Measurements from ENCODE around the gene TBC1D10B.
A peak's percentile ranks its signal among the peaks of the same experiment; 100 is the strongest.
"Not testable (repeated sequence)": the region's sequence is repeated elsewhere in the genome, so short reads cannot be mapped to it uniquely, and the experiment has no call there.

Gene TBC1D10B

DNA sequence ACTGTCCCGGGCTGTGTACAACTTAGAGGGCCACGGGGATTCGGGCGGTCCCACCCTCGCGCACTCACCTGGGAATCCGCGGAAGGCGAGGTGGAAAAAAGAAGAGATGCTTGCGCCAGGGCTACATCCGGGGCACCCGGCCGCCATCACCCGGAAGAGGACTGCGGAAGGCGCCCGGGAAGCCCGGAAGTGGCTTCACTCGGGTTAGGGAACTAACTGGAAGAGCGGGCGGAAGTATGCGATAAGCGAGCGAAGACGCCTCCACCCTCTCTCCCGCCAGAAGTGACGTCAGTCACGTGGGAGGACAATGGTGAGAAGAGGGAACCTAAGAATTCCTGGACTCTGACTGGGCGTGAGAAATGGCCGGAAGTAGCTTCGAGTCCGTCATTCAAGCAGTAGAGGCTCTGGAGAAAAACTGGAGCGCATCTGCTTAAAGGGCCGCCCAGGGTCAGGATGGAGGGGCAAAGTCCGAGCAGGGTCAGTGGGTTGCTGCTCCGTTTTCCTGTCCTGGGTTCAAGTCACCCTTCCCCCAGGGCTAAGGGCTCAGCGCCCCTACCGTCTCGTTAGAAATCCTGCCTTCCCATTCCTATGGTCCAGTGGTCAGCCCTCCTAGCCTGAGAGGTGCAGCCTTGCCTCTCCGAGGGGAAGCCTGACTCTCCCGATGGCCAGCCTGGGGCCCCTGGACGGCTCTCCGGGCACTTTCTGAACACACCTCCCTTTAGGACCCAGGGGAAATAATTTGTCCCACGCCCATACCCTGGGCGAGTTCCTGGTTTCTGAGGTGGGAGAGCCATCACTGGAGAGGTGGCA, 14.9 kb downstream of the TBC1D10B start, which contains the start of gene CD2BP2:
CD2BP2 (minus strand) TSS at position 165 of the 810 bp plus-strand sequence. CDS start 627 bp downstream, outside the sequence.
- DNase-seq (ENCODE audit: low read depth): peak; percentile 75

DNA sequence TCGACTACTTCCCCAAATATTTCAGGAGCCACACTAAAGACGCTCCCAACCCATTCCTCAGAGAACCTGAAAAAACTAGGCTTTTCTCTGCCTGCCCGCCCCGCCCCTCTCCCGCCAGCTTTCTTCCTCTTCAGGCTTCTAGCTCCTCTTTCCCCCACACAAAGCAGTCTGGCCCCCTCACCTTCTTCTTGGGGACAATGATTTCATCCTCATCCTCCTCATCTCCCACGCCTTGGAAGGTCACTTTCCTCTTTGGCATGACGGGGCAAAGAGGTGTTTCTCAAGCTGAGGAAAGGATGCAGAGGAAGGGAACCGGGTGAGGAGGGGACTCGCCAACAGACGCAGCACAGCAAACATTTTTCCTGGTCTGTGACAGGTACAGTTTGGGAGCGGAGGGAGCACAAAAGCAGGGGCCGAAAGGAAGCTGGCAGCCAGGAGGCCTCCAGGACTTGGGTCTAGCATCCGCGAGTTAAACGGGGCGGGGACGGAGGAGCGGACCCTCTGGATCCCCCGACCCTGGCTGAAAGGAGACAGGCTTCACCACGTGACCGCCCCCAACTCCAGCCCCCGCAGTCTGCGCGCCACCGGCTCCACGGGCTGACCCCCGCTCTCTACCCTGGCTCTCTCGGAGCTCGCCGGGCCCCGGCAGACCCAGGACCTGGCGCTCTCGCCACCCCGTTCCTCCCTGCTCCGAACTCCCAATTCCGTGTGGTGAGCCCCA, 15.7 kb downstream of the TBC1D10B start:
- DNase-seq (ENCODE audit: low read depth): no peak

GRCh38 chr16:30353438-30354129, 16.7 kb downstream of the TBC1D10B start:
- no peak for DNase-seq (ENCODE audit: low read depth)

DNA sequence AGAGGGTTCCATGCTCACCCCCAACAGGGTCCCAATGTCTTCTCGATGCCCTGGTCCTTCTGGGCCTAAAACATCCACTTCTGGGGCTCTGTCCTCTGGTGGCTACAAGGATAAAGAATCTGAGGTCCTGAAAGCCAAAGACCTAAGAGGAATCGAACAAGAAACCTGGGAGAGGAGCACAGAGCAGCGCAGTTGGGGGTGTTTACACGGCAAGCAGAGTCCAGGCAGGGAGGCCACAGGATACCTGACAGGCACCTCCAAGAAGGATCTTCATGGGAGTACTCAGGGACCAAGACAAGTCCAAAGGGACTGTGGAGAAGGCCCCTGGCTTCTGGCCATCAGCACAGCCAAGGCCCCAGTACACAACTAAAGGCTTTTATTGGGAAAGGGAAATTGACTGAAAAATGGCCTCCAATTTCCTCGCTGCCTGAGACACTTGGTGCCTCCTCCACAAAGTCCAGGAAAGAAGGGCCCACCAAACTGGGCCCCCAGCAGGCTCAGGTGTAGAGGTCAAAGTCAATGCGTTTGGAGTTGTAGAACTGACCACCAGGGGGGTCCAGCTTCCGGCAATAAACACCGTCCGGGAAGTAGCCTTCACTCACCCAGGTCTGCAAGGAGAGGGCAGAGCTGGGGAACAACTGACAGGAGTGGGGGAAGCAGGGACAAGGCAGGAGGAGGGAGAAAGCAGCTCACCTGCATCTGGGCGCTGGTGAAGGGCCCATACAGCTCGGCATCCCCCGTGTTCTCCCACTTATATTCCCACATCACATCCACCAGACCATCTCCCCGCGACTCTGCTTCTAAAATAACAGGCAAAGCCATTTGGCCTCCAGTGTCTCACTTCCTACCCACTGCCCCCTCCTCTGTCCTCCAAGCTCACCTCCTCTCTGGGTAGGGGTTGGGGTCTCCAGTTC, 17.5 kb downstream of the TBC1D10B start:
- no peak for DNase-seq (ENCODE audit: low read depth)

GRCh38 chr16:30351586-30352419, 18.5 kb downstream of the TBC1D10B start:
- DNase-seq (ENCODE audit: low read depth): no peak

DNA sequence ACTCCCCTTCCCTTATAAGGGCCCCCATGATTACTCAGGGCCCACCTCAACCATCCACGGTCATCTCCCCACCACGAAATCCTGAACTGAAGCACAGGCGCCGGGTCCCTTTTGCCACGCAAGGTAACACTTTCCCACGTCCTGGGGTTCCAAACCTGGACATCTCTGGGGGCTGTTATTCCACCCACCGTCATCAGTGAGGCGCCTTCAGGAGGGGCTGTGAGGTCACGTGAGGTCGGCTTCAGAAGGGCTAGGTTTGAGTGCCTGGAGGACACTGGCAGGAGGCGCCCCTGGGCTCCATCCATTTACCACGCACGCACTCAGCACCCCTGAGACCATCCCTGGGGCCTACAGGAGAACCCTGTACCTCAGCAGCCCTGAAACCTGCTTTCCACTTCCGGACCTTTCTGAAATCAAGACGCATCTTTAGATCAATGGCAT, 19.3 kb downstream of the TBC1D10B start:
- DNase-seq (ENCODE audit: low read depth): no peak

- no peak for DNase-seq (ENCODE audit: low read depth)
Observed at GRCh38 chr16:30350134-30350871, 20.0 kb downstream of the TBC1D10B start.

DNA sequence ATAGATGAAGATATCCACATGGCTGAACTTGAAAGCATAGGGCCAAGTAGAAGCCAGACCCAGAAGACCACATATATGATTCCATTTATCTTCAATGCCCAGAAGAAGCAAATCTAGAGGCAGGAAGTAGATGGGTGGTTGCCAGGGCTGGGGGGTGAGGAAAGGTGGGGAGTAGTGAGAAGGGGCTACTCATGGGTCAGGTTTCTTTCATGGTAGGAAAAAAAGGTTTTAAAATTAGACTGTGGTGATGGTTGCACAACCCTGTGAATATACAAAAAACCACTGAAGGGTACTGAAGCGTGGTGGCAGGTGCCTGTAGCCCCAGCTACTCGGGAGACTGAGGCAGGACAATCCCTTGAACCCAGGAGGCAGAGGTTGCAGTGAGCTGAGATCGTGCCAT, 20.6 kb downstream of the TBC1D10B start:
- DNase-seq (ENCODE audit: low read depth): no peak

DNA sequence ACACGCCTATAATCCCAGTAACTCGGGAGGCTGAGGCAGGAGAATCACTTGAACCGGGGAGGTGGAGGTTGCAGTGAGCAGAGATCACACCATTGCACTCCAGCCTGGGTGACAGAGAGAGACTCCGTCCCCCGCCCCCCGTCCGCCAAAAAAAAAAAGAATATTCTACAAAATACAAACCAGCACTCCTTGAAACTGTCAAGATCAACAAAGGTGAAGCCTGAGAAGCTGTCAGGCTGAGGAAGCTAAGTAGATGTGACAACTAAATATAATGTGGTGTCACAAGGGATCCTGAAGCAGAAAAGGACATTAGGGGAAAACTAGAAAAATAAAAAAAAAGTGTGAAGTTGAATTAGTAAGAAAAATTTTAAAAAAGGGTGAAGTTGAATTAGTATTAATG, 21.4 kb downstream of the TBC1D10B start:
- no peak for DNase-seq (ENCODE audit: low read depth)

- no peak for DNase-seq (ENCODE audit: low read depth)
Observed at GRCh38 chr16:30348113-30348512, 22.2 kb downstream of the TBC1D10B start.

- DNase-seq (ENCODE audit: low read depth): no peak
Observed at GRCh38 chr16:30346286-30346685, 24.0 kb downstream of the TBC1D10B start.

DNA sequence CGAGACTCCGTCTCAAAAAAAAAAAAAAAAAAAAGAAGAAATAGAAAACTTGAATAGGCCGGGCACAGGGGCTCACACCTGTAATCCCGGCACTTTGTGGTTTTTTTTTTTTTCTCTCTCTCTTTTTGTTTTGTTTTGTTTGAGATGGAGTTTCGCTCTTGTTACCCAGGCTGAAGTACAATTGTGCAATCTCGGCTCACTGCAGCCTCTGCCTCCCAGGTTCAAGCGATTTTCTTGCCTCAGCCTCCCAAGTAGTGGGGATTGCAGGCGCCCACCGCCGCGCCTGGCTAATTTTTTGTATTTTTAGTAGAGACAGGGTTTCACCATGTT, 26.8 kb downstream of the TBC1D10B start:
- DNase-seq (ENCODE audit: low read depth): not testable (repeated sequence)

DNA sequence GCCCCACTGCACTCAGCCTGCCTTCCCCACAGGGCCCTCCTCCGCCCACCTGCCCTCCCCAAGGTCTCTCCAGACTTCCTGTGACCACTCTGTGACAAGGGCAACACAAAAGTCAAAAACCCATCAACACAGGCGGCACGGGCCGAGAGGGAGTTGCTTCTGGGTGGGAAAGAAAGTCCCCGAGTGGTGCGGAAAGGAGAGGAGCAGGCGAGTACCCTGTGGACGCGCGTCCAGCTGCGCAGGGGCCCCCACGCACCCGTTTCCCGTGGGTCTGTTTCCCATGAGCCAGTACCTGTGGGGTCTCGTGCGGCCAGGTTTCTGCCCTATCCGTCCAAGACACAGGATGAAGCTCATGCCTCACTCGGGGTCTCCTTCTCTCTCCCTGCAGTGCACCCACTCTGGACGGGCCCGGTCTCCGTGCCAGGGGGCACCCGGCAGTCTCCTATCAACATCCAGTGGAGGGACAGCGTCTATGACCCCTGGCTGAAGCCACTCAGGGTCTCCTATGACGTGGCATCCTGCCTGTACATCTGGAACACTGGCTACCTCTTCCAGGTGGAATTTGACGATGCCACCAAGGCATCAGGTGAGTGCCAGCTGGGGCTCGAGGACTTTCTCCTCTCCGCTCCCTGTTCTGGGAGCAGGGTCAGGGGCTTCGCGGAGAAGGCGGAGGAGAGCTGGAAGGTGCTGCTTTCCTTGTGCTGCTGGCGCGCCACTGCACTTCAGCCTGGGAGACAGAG, 27.4 kb downstream of the TBC1D10B start:
- no peak for DNase-seq (ENCODE audit: low read depth)

- DNase-seq (ENCODE audit: low read depth): not testable (repeated sequence)
Observed at GRCh38 chr16:30341971-30342370, 28.3 kb downstream of the TBC1D10B start.

DNA sequence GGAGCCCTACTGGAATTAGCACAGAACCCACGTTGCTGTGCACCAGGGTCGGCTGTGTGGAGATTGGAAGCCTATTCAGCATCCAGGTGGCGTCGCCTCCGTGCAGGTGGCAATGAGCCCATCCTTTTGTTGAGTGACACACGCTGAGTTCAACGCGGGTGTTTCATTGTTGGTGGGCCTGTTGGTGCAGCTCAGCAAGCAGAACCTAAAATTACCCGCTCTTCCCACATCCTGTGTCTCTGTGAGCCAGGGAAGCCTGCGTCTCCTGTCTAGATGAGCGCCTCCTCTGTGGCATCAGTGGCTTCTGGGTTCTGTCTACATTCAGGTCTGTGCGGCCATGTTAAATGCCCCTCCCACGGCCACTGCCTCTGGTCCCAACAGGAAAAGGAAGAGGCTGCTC, 29.7 kb downstream of the TBC1D10B start:
- no peak for DNase-seq (ENCODE audit: low read depth)

- not testable (repeated sequence) for DNase-seq (ENCODE audit: low read depth)
Observed at GRCh38 chr16:30338715-30339114, 31.6 kb downstream of the TBC1D10B start.

DNA sequence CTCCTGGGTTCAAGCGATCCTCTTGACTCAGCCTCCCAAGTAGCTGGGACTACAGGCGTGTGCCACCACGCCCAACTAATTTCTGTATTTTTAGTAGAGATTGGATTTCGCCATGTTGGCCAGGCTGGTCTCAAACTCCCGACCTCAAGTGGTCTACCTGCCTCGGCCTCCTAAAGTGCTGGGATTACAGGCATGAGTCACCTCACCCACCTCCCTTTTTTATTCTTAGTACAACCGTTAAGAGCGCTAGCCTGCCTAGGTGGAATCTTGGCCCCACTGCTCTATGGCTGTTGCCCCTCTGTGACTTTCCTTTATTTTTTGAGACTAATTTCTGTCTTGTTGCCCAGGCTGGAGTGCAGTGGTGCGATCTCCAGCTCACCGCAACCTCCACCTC, 32.3 kb downstream of the TBC1D10B start:
- DNase-seq (ENCODE audit: low read depth): not testable (repeated sequence)

DNA sequence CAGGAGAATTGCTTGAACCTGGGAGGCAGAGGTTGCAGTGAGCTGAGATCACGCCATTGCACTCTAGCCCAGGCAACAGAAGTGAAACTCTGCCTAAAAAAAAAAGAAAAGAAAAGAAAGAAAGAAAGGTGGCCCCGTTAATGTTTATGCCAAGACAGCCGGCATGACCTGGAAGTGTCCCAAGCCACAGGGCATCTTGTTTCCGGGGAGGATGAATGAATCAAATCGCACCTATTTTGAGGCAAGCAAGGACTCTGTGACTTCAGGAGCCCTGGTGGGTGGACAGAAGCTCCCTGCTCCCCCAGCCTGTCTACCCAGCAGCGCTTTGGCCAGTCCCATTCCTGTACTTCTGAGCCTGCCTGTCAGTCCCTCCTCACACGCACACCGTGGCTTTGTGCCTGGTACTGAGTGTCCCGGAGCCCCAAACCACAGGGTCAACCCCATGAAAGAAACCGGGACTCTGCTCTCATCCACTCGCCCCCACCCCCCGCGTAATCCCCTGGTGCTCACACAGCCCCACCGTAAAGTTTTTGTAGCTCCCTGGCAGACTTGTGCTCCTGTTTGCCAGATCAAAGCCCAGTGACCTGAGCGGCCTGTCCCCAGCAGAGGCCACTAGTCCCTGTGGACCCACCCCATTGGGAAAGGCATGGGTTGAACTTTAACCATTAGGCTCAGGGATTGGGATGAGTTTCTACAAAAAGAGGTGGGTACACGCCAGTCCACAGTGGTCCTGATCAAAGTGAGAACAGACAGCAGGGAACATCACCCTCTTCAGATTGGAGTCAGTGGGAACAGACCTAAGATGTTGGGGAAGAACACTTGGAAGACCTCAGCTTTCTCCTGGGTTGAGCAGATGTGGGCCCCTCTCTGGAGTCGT, 34.5 kb downstream of the TBC1D10B start:
- DNase-seq (ENCODE audit: low read depth): no peak

Data from stimulated activated CD8-positive, alpha-beta memory T cell treated with anti-CD3 and anti-CD28 coated beads, Interleukin-15, amount 100 ng/mL, for 24 hours (primary cell).